Measurements from ENCODE around the gene TRPM3. TPM values are rescaled to one million over a fixed set of nuclear protein-coding genes. Genes with fewer than 3 reads are reported as not detected.

TRPM3 gene
- total and polyA plus RNA-seq, 10 donors = 0.02 to 6.7 (median 1.6) TPM

- Histone ChIP-seq H3K4me3 (no peak overlapping the region), H3K36me3 (no peaks in the 10 kb centered on the region), H3K4me1 (no peaks in the 10 kb centered on the region), H3K27ac (no peak overlapping the region), H3K9me3 (no peaks in the 10 kb centered on the region), H3K27me3 (replicated peaks in 1 of 7) (no peaks in the 10 kb centered on the region)
- intact Hi-C loops (cut with DNase I; ENCODE audit: low total_unique reads) = no loop called here
- 70 to 83% (median 73%) methylated on average over 4 of the region's 4 CpGs for WGBS, 5 donors
- TF ChIP-seq CTCF (IDR thresholded peaks at IDR 0.05 in 8 of 11, conservative IDR thresholded peaks at IDR 0.05 in 3 of 11) (no peak), POLR2A (IDR thresholded peaks at IDR 0.05) (no peak), POLR2AphosphoS5 (IDR thresholded peaks at IDR 0.05) (no peak)
- DNase-seq = no peak
These were observed 505.8 kb downstream of the TRPM3 start for GRCh38 chr9:70615464-70616138.

- no peak overlapping the region for H3K4me3 ChIP-seq
- H3K9me3 ChIP-seq = no peaks in the 10 kb centered on the region
- no peak overlapping the region for H3K27ac ChIP-seq
- intact Hi-C loops (cut with DNase I; ENCODE audit: low total_unique reads) = no loop called here
- WGBS, 5 donors = 68 to 85% (median 78%) methylated on average over 4 of the region's 4 CpGs
- no peak for TF ChIP-seq POLR2AphosphoS5 (IDR thresholded peaks at IDR 0.05)
- no peak for TF ChIP-seq CTCF (IDR thresholded peaks at IDR 0.05 in 8 of 11, conservative IDR thresholded peaks at IDR 0.05 in 3 of 11)
- TF ChIP-seq POLR2A (IDR thresholded peaks at IDR 0.05) = no peak
- no peak for DNase-seq
- no peaks in the 10 kb centered on the region for H3K4me1 ChIP-seq
- H3K36me3 ChIP-seq = no peaks in the 10 kb centered on the region
- H3K27me3 ChIP-seq (replicated peaks in 1 of 7) = no peaks in the 10 kb centered on the region
These were observed 506.5 kb downstream of the TRPM3 start for GRCh38 chr9:70614786-70615463.

GRCh38 chr9:70613024-70613768 is 508.2 kb downstream of the TRPM3 start:
- 70 to 83% (median 80%) methylated on average over 4 of the region's 4 CpGs for WGBS, 5 donors
- Histone ChIP-seq H3K27ac (no peak overlapping the region), H3K4me3 (no peak overlapping the region)

More at GRCh38 chr9:70613024-70613768, 508.2 kb downstream of the TRPM3 start:
- TF ChIP-seq POLR2AphosphoS5 (IDR thresholded peaks at IDR 0.05) = no peak
- TF ChIP-seq CTCF (IDR thresholded peaks at IDR 0.05 in 8 of 11, conservative IDR thresholded peaks at IDR 0.05 in 3 of 11) = no peak
- no peak for TF ChIP-seq POLR2A (IDR thresholded peaks at IDR 0.05)
- no peak for DNase-seq
- intact Hi-C loops (cut with DNase I; ENCODE audit: low total_unique reads) = no loop called here
- Histone ChIP-seq H3K27me3 (replicated peaks in 1 of 7) (no peaks in the 10 kb centered on the region), H3K9me3 (no peaks in the 10 kb centered on the region), H3K4me1 (peaks cover 0 to 2% (median 0%) of the 10 kb centered on the region in 6 donors), H3K36me3 (no peaks in the 10 kb centered on the region)

Data from spleen (tissue), 11 donors.